ENCODE results near the gene RNLS.

- TF ChIP-seq CTCF (IDR thresholded peaks at IDR 0.05; ENCODE audit: insufficient read depth, low read length, poor library complexity, severe bottlenecking), result no peak
- TF ChIP-seq EZH2phosphoT487 (conservative IDR thresholded peaks at IDR 0.05; ENCODE audit: low read length), result no peak
Measured at GRCh38 chr10:88421590-88421989, 161.5 kb downstream of the RNLS start.
